IMR-90 (cell line): ENCODE results near the gene HCN2. TPM values are rescaled to one million over a fixed set of nuclear protein-coding genes. Genes with fewer than 3 reads are reported as not detected.

Source experiments
- ATAC-seq: fragments of 200-7000 bp; cut with Tn5 transposase; 2 replicates; pipeline ENCODE4 v1.9.1; 2020; ENCODE audit warnings: low read depth, mild to moderate bottlenecking, moderate library complexity
- BruUV-seq: library from RNA; stranded (reverse); fragments of 400-500 nt; replicated peaks from 2 replicates; lab custom pipeline; 2021; lab: Mats Ljungman, UMichigan
- CTCF ChIA-PET: fragments of 300-600 bp; formaldehyde crosslinking; extraction: SDS; loops from one replicate; lab custom pipeline; 2021; ENCODE audit warnings: antibody characterized with exemption; lab: Yijun Ruan, JAX
- POLR2A ChIA-PET: fragments of 300-600 bp; sonication (Branson Sonifier 250); formaldehyde crosslinking; loops from one replicate; lab custom pipeline; 2022; ENCODE audit warnings: antibody characterized with exemption; ENCODE audit not compliant: unreplicated experiment; lab: Charles Lee
- DNase-seq: peaks from one replicate; pipeline ENCODE4 v3.0.0; 2013
- H2AFZ ChIP-seq: replicated peaks from 2 replicates; pipeline ENCODE3; 2013; ENCODE audit warnings: low read length, mild to moderate bottlenecking; ENCODE audit not compliant: poor library complexity
- H2AK5ac ChIP-seq: 2 replicates; pipeline ENCODE4 v1.6.1; 2013; ENCODE audit warnings: low read depth, low read length, inconsistent platforms
- H2AK9ac ChIP-seq: replicated peaks from 2 replicates; pipeline ENCODE3; 2013; ENCODE audit warnings: mild to moderate bottlenecking, low read depth, low read length, moderate library complexity; ENCODE audit not compliant: poor library complexity
- H2BK120ac ChIP-seq: 2 replicates; pipeline ENCODE4 v1.6.1; 2013; ENCODE audit warnings: low read depth, low read length, inconsistent platforms
- H2BK15ac ChIP-seq: 3 replicates; pipeline ENCODE4 v1.6.1; 2013; ENCODE audit warnings: low read depth, low read length, inconsistent platforms
- H2BK20ac ChIP-seq: 2 replicates; pipeline ENCODE4 v1.6.1; 2013; ENCODE audit warnings: low read depth, mild to moderate bottlenecking, inconsistent platforms, low read length, moderate library complexity
- H2BK5ac ChIP-seq: 2 replicates; pipeline ENCODE4 v1.6.1; 2013; ENCODE audit warnings: mild to moderate bottlenecking, low read depth, low read length, inconsistent platforms; ENCODE audit not compliant: poor library complexity, severe bottlenecking
- H3K14ac ChIP-seq: replicated peaks from 2 replicates; pipeline ENCODE4 v1.6.1; 2013; ENCODE audit warnings: low read depth, low read length, inconsistent platforms
- H3K18ac ChIP-seq: 2 replicates; pipeline ENCODE4 v1.6.1; 2013; ENCODE audit warnings: low read depth, low read length, control low read depth
- H3K23ac ChIP-seq: 2 replicates; pipeline ENCODE4 v1.6.1; 2013; ENCODE audit warnings: low read depth, low read length, inconsistent platforms
- H3K27ac ChIP-seq: 2 replicates; pipeline ENCODE4 v1.5.1; 2013; ENCODE audit warnings: mild to moderate bottlenecking, control low read depth, low read length; ENCODE audit not compliant: insufficient read depth
- H3K27me3 ChIP-seq: 2 replicates; pipeline ENCODE4 v1.6.1; 2013; ENCODE audit warnings: low read length; ENCODE audit not compliant: control insufficient read depth, insufficient read depth
- H3K36me3 ChIP-seq: 2 replicates; pipeline ENCODE4 v1.6.1; 2013; ENCODE audit warnings: low read length, mixed read lengths; ENCODE audit not compliant: control insufficient read depth, insufficient read depth
- H3K4ac ChIP-seq: 2 replicates; pipeline ENCODE4 v1.6.1; 2013; ENCODE audit warnings: low read depth, low read length, inconsistent platforms
- H3K4me1 ChIP-seq: 2 replicates; pipeline ENCODE4 v1.6.1; 2013; ENCODE audit warnings: low read length, mixed read lengths; ENCODE audit not compliant: control insufficient read depth, insufficient read depth
- H3K4me2 ChIP-seq: 2 replicates; pipeline ENCODE4 v1.6.1; 2013; ENCODE audit warnings: low read depth, mild to moderate bottlenecking, control low read depth, low read length, moderate library complexity
- H3K4me3 ChIP-seq: 2 replicates; pipeline ENCODE4 v1.5.1; 2013; ENCODE audit warnings: low read depth, mild to moderate bottlenecking, control low read depth, low read length, moderate library complexity; ENCODE audit not compliant: insufficient read depth
- H3K56ac ChIP-seq: 2 replicates; pipeline ENCODE4 v1.6.1; 2013; ENCODE audit warnings: low read length, inconsistent platforms; ENCODE audit not compliant: insufficient read depth; ENCODE audit errors: extremely low read depth
- H3K79me1 ChIP-seq, 2 experiments: 2 replicates each; pipeline ENCODE4 v1.6.1; 2013; ENCODE audit warnings: low read length in 2 of 2, inconsistent platforms in 1 of 2, low read depth in 1 of 2
- H3K9ac ChIP-seq: 2 replicates; pipeline ENCODE4 v1.6.1; 2013; ENCODE audit warnings: low read depth, low read length, control low read depth
- H3K9me1 ChIP-seq: 2 replicates; pipeline ENCODE4 v1.6.1; 2013; ENCODE audit warnings: low read length, inconsistent platforms; ENCODE audit not compliant: insufficient read depth
- H3K9me3 ChIP-seq: 2 replicates; pipeline ENCODE4 v1.6.1; 2013; ENCODE audit warnings: low read length; ENCODE audit not compliant: control insufficient read depth, insufficient read depth
- H4K20me1 ChIP-seq: 2 replicates; pipeline ENCODE4 v1.6.1; 2013; ENCODE audit warnings: low read length, inconsistent platforms; ENCODE audit not compliant: insufficient read depth
- H4K5ac ChIP-seq: 2 replicates; pipeline ENCODE4 v1.6.1; 2013; ENCODE audit warnings: mild to moderate bottlenecking, low read depth, low read length, control low read depth
- H4K8ac ChIP-seq, 2 experiments: 2 replicates each; pipeline ENCODE4 v1.6.1; 2013; ENCODE audit warnings: low read depth in 2 of 2, low read length in 2 of 2, control low read depth in 1 of 2, inconsistent platforms in 1 of 2
- H4K91ac ChIP-seq: 2 replicates; pipeline ENCODE4 v1.6.1; 2013; ENCODE audit warnings: low read depth, low read length, inconsistent platforms; ENCODE audit not compliant: insufficient read depth
- WGBS, 2 experiments: methylation state at CpG; one replicate each; pipeline versions ENCODE4 v1.1.5 to v1.1.7; 2013; ENCODE audit warnings: missing lambda C conversion rate in 2 of 2; ENCODE audit not compliant: insufficient read length in 1 of 2; ENCODE audit errors: extremely low coverage in 2 of 2; 5-methylcytosine and 5-hydroxymethylcytosine counted together
- dilution Hi-C: fragments of 300-500 bp; cut with HindIII; formaldehyde crosslinking; loops from one replicate; pipeline ENCODE4 v1.14.3; 2018; ENCODE audit warnings: low sequenced_read_pairs; ENCODE audit not compliant: unreplicated experiment
- in situ Hi-C: fragments of 300-500 bp; cut with MboI; formaldehyde crosslinking; loops from 3 replicates; pipeline ENCODE4 v1.14.3; 2019; ENCODE audit warnings: low sequenced_read_pairs, inconsistent platforms, mixed read lengths
- intact Hi-C: fragments of 100-400 bp; cut with micrococcal nuclease; formaldehyde crosslinking; loops from 2 replicates; pipeline ENCODE4 v1.10.0; 2022
- polyA plus RNA-seq, 3 experiments: library from polyadenylated mRNA; depleted of rRNA; stranded (reverse); fragments of >200 nt; gene quantifications; 2 replicates each; pipeline ENCODE4 v1.2.3, GENCODE V29; 2012; ENCODE audit warnings: low replicate concordance in 1 of 3
- total RNA-seq: library from RNA; depleted of rRNA; stranded (reverse); fragments of >200 nt; gene quantifications from 2 replicates; pipeline ENCODE4 v1.2.3, GENCODE V29; 2012
- TF ChIP-seq, protein P1 (sequence below): fragments of 150-350 bp; IDR thresholded peaks from 2 replicates; pipeline ENCODE4 v1.6.1; 2016; ENCODE audit warnings: low read depth, mild to moderate bottlenecking, low read length, moderate library complexity, borderline replicate concordance

HCN2 gene
- total and polyA plus RNA-seq, 2 of the 4 experiments (the other 2 are of a cell fraction) = 0.72 to 2.6 TPM

DNA sequence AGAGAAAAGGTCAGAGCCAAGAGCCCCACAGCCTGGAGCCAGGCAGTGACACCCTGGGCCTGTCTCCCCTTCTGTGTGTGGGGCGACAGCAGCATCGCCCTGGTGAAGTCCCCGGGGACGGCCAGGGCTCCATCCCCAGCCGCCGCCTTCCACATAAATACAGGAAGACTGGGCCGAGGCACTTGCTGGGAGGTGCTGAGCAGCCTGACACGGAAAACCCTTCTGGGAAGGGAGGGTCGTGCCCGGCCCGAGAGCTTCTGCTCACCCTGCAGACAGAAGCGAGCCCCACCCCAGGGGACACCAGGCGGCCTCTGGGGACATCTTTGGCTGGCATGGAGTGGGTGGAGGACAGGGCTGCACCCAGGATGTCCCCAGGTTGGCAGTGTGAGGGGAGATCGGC is 55.1 kb downstream of the HCN2 start:
- H4K8ac ChIP-seq = no peak overlapping the region
- no peak overlapping the region for H3K14ac ChIP-seq
- no peak overlapping the region for H3K56ac ChIP-seq
- no peak overlapping the region for H2BK20ac ChIP-seq
- no peak overlapping the region for H3K23ac ChIP-seq
- ChIA-PET CTCF (no interaction called here), POLR2A (no interaction called here)
- peaks cover 39% of the 10 kb centered on the region for H3K36me3 ChIP-seq
- intact Hi-C loops = no loop called here
- no TSS peak for BruUV-seq
- H2BK120ac ChIP-seq = no peak overlapping the region
- H3K4me2 ChIP-seq = no peak overlapping the region
- H3K9me3 ChIP-seq = no peaks in the 10 kb centered on the region
- no peaks in the 10 kb centered on the region for H3K9me1 ChIP-seq
- H3K9ac ChIP-seq = no peak overlapping the region
- no peak overlapping the region for H3K4me3 ChIP-seq
- WGBS, 2 experiments = 100% methylated on average over 1 of the region's 14 CpGs; no CpG with 5 or more reads in 1 of the 2 experiments
- in situ Hi-C loops = no loop called here
- H3K18ac ChIP-seq = no peak overlapping the region
- H2AK9ac ChIP-seq = peak overlapping the region; percentile 42
- H4K91ac ChIP-seq = no peak overlapping the region
- no peak overlapping the region for H2BK5ac ChIP-seq
- dilution Hi-C loops = no loop called here
- no peaks in the 10 kb centered on the region for H3K27me3 ChIP-seq
- H3K4ac ChIP-seq = no peak overlapping the region
- TF ChIP-seq, protein P1, sequence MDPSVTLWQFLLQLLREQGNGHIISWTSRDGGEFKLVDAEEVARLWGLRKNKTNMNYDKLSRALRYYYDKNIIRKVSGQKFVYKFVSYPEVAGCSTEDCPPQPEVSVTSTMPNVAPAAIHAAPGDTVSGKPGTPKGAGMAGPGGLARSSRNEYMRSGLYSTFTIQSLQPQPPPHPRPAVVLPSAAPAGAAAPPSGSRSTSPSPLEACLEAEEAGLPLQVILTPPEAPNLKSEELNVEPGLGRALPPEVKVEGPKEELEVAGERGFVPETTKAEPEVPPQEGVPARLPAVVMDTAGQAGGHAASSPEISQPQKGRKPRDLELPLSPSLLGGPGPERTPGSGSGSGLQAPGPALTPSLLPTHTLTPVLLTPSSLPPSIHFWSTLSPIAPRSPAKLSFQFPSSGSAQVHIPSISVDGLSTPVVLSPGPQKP = no peak
- H3K27ac ChIP-seq = no peak overlapping the region
- peaks cover 5% of the 10 kb centered on the region; the same call in 1 of the 2 replicates for H4K20me1 ChIP-seq
- H4K5ac ChIP-seq = no peak overlapping the region
- H2BK15ac ChIP-seq = no peak overlapping the region
- DNase-seq (no peak), ATAC-seq (no peak)
- no peak overlapping the region for H2AFZ ChIP-seq
- H3K4me1 ChIP-seq = no peaks in the 10 kb centered on the region
- no peak overlapping the region for H2AK5ac ChIP-seq
- no peaks in the 10 kb centered on the region; a peak in 1 of 4 replicates for H3K79me1 ChIP-seq
